ENCODE measurements around the gene XPNPEP1. TPM values are rescaled to one million over a fixed set of nuclear protein-coding genes. Genes with fewer than 3 reads are reported as not detected.

The XPNPEP1 gene
- total RNA-seq, 1 donor from 2014 or later = 80.6 TPM

DNA sequence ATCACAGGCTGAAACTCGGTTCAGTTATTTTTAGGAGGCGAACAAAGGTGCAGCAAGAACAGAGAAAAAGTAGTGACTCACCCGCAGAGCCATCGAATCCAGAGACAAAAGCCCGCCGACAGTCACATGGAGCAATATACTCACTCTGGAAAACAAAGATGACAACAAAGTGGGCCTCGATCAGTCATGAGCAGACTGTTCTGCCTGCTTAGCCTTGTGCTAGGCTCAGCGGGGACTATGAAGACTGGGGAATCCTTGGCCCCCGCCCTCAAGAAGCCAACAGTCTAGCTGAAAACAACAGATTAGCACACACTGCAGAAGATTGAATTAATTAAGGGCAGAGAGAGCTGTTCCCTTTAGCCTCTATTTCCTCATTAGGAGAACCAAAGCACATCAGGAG is 30.4 kb downstream of the XPNPEP1 start:
- H3K27ac Mint-ChIP-seq (ENCODE audit: unreplicated experiment) = peak overlapping the region; percentile 93
- DNase-seq (ENCODE audit: low spot score) = no peak
- peaks cover 15% of the 10 kb centered on the region for H3K36me3 Mint-ChIP-seq (ENCODE audit: low read depth)
- H3K4me3 Mint-ChIP-seq (ENCODE audit: unreplicated experiment) = no peak overlapping the region
- no peaks in the 10 kb centered on the region for H3K27me3 Mint-ChIP-seq (ENCODE audit: low read depth)
- TF ChIP-seq, protein P1, sequence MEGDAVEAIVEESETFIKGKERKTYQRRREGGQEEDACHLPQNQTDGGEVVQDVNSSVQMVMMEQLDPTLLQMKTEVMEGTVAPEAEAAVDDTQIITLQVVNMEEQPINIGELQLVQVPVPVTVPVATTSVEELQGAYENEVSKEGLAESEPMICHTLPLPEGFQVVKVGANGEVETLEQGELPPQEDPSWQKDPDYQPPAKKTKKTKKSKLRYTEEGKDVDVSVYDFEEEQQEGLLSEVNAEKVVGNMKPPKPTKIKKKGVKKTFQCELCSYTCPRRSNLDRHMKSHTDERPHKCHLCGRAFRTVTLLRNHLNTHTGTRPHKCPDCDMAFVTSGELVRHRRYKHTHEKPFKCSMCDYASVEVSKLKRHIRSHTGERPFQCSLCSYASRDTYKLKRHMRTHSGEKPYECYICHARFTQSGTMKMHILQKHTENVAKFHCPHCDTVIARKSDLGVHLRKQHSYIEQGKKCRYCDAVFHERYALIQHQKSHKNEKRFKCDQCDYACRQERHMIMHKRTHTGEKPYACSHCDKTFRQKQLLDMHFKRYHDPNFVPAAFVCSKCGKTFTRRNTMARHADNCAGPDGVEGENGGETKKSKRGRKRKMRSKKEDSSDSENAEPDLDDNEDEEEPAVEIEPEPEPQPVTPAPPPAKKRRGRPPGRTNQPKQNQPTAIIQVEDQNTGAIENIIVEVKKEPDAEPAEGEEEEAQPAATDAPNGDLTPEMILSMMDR (IDR thresholded peaks at IDR 0.05) = no peak
- peaks cover 87% of the 10 kb centered on the region for H3K4me1 Mint-ChIP-seq (ENCODE audit: low read depth)
- no peaks in the 10 kb centered on the region for H3K9me3 Mint-ChIP-seq (ENCODE audit: low read depth)

DNA sequence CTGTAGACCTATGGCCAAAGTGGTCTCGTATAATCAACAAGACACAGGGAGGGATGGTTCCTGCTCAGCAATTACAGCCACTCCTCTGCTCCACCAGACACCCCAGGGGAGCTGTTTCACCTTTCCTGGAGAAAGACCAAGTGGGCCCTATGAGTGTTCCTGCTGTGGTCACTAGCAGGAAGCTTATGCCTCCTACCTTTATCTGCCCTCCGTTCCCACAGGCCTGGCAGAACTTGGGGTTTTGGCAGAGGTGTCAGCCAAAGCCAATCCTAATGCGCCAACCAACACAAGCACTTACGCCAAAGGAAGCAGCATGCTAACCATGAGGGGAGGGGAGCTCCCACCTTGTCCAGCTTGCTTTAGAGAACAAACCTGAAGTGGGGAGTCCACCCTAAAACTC is 31.2 kb downstream of the XPNPEP1 start:
- H3K36me3 Mint-ChIP-seq (ENCODE audit: low read depth) = peaks cover 17% of the 10 kb centered on the region
- no peak for DNase-seq (ENCODE audit: low spot score)
- TF ChIP-seq, protein P1 (IDR thresholded peaks at IDR 0.05) = no peak
- no peaks in the 10 kb centered on the region for H3K9me3 Mint-ChIP-seq (ENCODE audit: low read depth)
- H3K4me1 Mint-ChIP-seq (ENCODE audit: low read depth) = peaks cover 88% of the 10 kb centered on the region
- no peak overlapping the region for H3K4me3 Mint-ChIP-seq (ENCODE audit: unreplicated experiment)
- peak overlapping the region; percentile 29 for H3K27ac Mint-ChIP-seq (ENCODE audit: unreplicated experiment)
- no peaks in the 10 kb centered on the region for H3K27me3 Mint-ChIP-seq (ENCODE audit: low read depth)

DNA sequence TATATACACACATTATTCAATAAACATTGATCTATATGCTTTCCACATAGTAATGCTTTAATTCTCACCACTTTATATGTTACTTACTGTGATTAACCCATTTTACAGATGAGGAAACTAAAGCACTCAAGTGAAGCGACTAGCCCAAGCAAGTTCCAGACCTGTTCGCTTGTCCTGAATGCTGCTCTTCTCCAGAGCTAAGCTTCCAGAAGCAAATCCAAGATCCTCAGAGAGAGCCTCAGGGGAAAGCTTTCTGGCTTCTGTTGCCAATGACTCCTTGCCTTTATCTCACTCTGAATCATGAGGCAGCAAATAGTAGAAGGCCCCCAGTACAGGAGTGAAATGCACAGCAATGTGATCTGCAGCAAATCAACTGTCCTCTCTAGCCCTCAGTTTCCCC is 32.2 kb downstream of the XPNPEP1 start:
- Mint-ChIP-seq H3K27me3 (ENCODE audit: low read depth) (no peaks in the 10 kb centered on the region), H3K4me1 (ENCODE audit: low read depth) (peaks cover 88% of the 10 kb centered on the region), H3K9me3 (ENCODE audit: low read depth) (no peaks in the 10 kb centered on the region), H3K36me3 (ENCODE audit: low read depth) (peaks cover 25% of the 10 kb centered on the region), H3K27ac (ENCODE audit: unreplicated experiment) (no peak overlapping the region), H3K4me3 (ENCODE audit: unreplicated experiment) (no peak overlapping the region)
- TF ChIP-seq, protein P1 (IDR thresholded peaks at IDR 0.05) = no peak
- DNase-seq (ENCODE audit: low spot score) = no peak

DNA sequence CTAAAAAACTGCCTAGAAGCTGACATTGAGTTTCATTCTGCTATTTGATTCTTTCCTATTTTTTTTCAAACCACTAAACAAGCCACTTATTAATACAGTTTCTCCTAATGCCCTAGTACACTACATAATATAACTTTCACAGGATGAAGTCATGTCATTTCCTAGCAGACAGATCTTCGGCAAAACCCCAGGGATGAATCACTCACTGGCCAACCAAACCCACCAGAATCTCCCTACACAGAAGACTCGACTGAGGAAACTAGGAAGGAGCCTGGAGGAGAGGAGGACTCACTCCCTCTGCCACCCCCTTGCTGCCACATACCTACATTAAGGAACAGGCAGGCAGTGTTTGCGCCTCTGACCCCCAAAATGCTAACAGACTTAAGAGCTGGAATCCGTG is 33.4 kb downstream of the XPNPEP1 start:
- H3K27me3 Mint-ChIP-seq (ENCODE audit: low read depth) = no peaks in the 10 kb centered on the region
- peak overlapping the region; percentile 94 for H3K27ac Mint-ChIP-seq (ENCODE audit: unreplicated experiment)
- DNase-seq (ENCODE audit: low spot score) = no peak
- no peaks in the 10 kb centered on the region for H3K9me3 Mint-ChIP-seq (ENCODE audit: low read depth)
- no peak overlapping the region for H3K4me3 Mint-ChIP-seq (ENCODE audit: unreplicated experiment)
- peaks cover 28% of the 10 kb centered on the region for H3K36me3 Mint-ChIP-seq (ENCODE audit: low read depth)
- H3K4me1 Mint-ChIP-seq (ENCODE audit: low read depth) = peaks cover 86% of the 10 kb centered on the region
- TF ChIP-seq, protein P1 (IDR thresholded peaks at IDR 0.05) = peak; percentile 28

DNA sequence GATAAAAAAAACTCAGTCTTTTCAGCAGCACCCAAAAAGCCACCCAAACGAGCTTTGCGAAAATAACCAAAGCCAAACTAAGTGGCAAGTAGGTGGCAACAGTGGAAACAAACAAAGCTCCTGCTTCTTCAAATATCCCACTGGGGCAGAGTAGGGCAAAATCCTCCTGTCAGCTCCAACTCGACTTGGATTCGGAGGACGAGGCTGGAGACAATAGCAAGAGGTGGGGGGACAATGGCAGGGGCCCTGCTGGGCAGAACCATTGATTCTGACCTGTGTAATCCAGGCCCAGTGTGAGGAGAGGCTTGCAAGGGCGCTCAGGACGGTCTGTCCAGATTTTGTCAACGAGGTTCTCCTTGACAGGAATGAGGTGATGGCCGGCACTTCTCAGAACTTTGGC is 35.5 kb downstream of the XPNPEP1 start:
- Mint-ChIP-seq H3K27ac (ENCODE audit: unreplicated experiment) (peak overlapping the region; percentile 78), H3K4me1 (ENCODE audit: low read depth) (peaks cover 84% of the 10 kb centered on the region), H3K9me3 (ENCODE audit: low read depth) (no peaks in the 10 kb centered on the region), H3K4me3 (ENCODE audit: unreplicated experiment) (no peak overlapping the region), H3K36me3 (ENCODE audit: low read depth) (peaks cover 38% of the 10 kb centered on the region), H3K27me3 (ENCODE audit: low read depth) (no peaks in the 10 kb centered on the region)
- TF ChIP-seq, protein P1 (IDR thresholded peaks at IDR 0.05) = no peak
- no peak for DNase-seq (ENCODE audit: low spot score)
